Memory B cell (primary cell): Measurements from ENCODE around the gene SLC22A15.

ENCODE experiments used
- ATAC-seq: fragments of 150-1000 bp; cut with Tn5 transposase; 2 replicates; pipeline ENCODE4 v1.10.0; 2021; ENCODE audit warnings: low read depth, mild to moderate bottlenecking, moderate library complexity
- DNase-seq, 2 donors: peaks; one replicate each; pipeline ENCODE4 v3.0.0; 2022; ENCODE audit warnings: low spot score in 2 of 2
- H3K27ac Mint-ChIP-seq: one replicate; pipeline ENCODE4 v1.8.0; 2022; ENCODE audit warnings: mild to moderate bottlenecking, moderate library complexity, mixed read lengths
- H3K27me3 Mint-ChIP-seq: one replicate; pipeline ENCODE4 v1.8.0; 2022; ENCODE audit warnings: mixed read lengths
- H3K36me3 Mint-ChIP-seq: one replicate; pipeline ENCODE4 v1.8.0; 2022; ENCODE audit warnings: mild to moderate bottlenecking, mixed read lengths
- H3K4me1 Mint-ChIP-seq: one replicate; pipeline ENCODE4 v1.8.0; 2022; ENCODE audit warnings: mixed read lengths
- H3K4me3 Mint-ChIP-seq: one replicate; pipeline ENCODE4 v1.8.0; 2022; ENCODE audit warnings: mild to moderate bottlenecking, moderate library complexity, mixed read lengths
- H3K9me3 Mint-ChIP-seq: one replicate; pipeline ENCODE4 v1.8.0; 2022; ENCODE audit warnings: mixed read lengths

The SLC22A15 gene

GRCh38 chr1:116111524-116112021 lies 135.3 kb downstream of the SLC22A15 start:
- peaks cover 5% of the 10 kb centered on the region for H3K4me1 Mint-ChIP-seq
- H3K27me3 Mint-ChIP-seq, result peaks cover 13% of the 10 kb centered on the region
- no peaks in the 10 kb centered on the region for H3K36me3 Mint-ChIP-seq
- no peak overlapping the region for H3K27ac Mint-ChIP-seq
- no peak for ATAC-seq
- no peak overlapping the region for H3K4me3 Mint-ChIP-seq
- no peaks in the 10 kb centered on the region for H3K9me3 Mint-ChIP-seq
- no peak for DNase-seq

- no peak for ATAC-seq
- H3K27me3 Mint-ChIP-seq, result peaks cover 13% of the 10 kb centered on the region
- DNase-seq, result no peak
- H3K4me1 Mint-ChIP-seq, result peaks cover 5% of the 10 kb centered on the region
- H3K27ac Mint-ChIP-seq, result no peak overlapping the region
- H3K4me3 Mint-ChIP-seq, result no peak overlapping the region
- no peaks in the 10 kb centered on the region for H3K9me3 Mint-ChIP-seq
- H3K36me3 Mint-ChIP-seq, result no peaks in the 10 kb centered on the region
Observed at GRCh38 chr1:116112388-116113140, 136.3 kb downstream of the SLC22A15 start.

- Mint-ChIP-seq H3K27ac (no peak overlapping the region), H3K9me3 (no peaks in the 10 kb centered on the region), H3K4me1 (peaks cover 5% of the 10 kb centered on the region), H3K4me3 (no peak overlapping the region), H3K36me3 (no peaks in the 10 kb centered on the region), H3K27me3 (peaks cover 14% of the 10 kb centered on the region)
- ATAC-seq (no peak), DNase-seq (no peak)
Observed at GRCh38 chr1:116113615-116114014, 137.3 kb downstream of the SLC22A15 start.

- DNase-seq (no peak), ATAC-seq (no peak)
- Mint-ChIP-seq H3K4me1 (peaks cover 5% of the 10 kb centered on the region), H3K36me3 (no peaks in the 10 kb centered on the region), H3K4me3 (no peak overlapping the region), H3K9me3 (no peaks in the 10 kb centered on the region), H3K27ac (no peak overlapping the region), H3K27me3 (peaks cover 20% of the 10 kb centered on the region)
Observed at GRCh38 chr1:116115476-116116439, 139.4 kb downstream of the SLC22A15 start.

GRCh38 chr1:116118471-116118870 lies 142.2 kb downstream of the SLC22A15 start:
- no peak overlapping the region for H3K27ac Mint-ChIP-seq
- ATAC-seq, result no peak
- no peak for DNase-seq

More at GRCh38 chr1:116118471-116118870, 142.2 kb downstream of the SLC22A15 start:
- Mint-ChIP-seq H3K4me1 (no peaks in the 10 kb centered on the region), H3K27me3 (peaks cover 17% of the 10 kb centered on the region), H3K36me3 (no peaks in the 10 kb centered on the region), H3K9me3 (no peaks in the 10 kb centered on the region), H3K4me3 (no peak overlapping the region)
